ENCODE measurements around the gene GDPGP1. TPM values are rescaled to one million over a fixed set of nuclear protein-coding genes. Genes with fewer than 3 reads are reported as not detected.
"Not testable (repeated sequence)": the region's sequence is repeated elsewhere in the genome, so short reads cannot be mapped to it uniquely, and the experiment has no call there.

The GDPGP1 gene
- total and polyA plus RNA-seq, 2 donors: 2.5 to 5.0 TPM

- not testable (repeated sequence) for H3K27ac ChIP-seq (ENCODE audit: low read depth in 1 of 2, low read length in 1 of 2); H3K9me3 ChIP-seq (ENCODE audit: control insufficient read depth in 2 of 2, insufficient read depth in 1 of 2, low read length in 1 of 2); H3K4me1 ChIP-seq (ENCODE audit: control insufficient read depth in 2 of 2, insufficient read depth in 2 of 2, low read length in 2 of 2); H3K36me3 ChIP-seq (ENCODE audit: control insufficient read depth in 2 of 2, insufficient read depth in 2 of 2, low read length in 1 of 2); DNase-seq (ENCODE audit: low read depth in 6 of 9, low spot score in 9 of 9); H3K27me3 ChIP-seq (ENCODE audit: control insufficient read depth in 2 of 2, insufficient read depth in 1 of 2, low read length in 1 of 2); H3K4me3 ChIP-seq (ENCODE audit: low read length in 2 of 2)
- WGBS: 74% methylated on average over 6 of the region's 6 CpGs
Observed at GRCh38 chr15:90281637-90282036, 47.6 kb downstream of the GDPGP1 start.

DNA sequence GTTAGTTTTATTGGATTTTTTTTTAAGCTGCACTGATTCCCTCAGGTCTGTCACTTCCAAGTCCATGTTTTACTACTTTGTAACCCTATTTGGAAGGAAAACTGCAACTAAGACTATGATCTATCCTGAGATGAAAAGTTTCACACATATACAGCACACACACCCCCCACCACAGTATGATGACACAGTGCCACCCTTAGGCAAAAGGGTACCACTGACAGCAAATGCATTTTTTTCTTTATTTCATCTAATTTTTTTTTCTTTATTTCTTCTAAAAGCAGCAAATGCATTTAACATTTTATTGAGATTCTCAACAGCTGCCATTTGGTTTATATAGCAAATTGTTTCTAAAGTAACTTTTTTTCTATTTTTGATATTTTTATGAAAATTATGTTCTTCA is 52.7 kb downstream of the GDPGP1 start:
- H3K4me3 ChIP-seq (ENCODE audit: low read length in 2 of 2): no peak overlapping the region
- peaks cover 0 to 2% of the 10 kb centered on the region in 2 donors for H3K9me3 ChIP-seq (ENCODE audit: control insufficient read depth in 2 of 2, insufficient read depth in 1 of 2, low read length in 1 of 2)
- no peaks in the 10 kb centered on the region for H3K27me3 ChIP-seq (ENCODE audit: control insufficient read depth in 2 of 2, insufficient read depth in 1 of 2, low read length in 1 of 2)
- no peak overlapping the region for H3K27ac ChIP-seq (ENCODE audit: low read depth in 1 of 2, low read length in 1 of 2)
- peaks cover 0 to 6% of the 10 kb centered on the region in 2 donors for H3K4me1 ChIP-seq (ENCODE audit: control insufficient read depth in 2 of 2, insufficient read depth in 2 of 2, low read length in 2 of 2)
- peak in 5 of 9 donors; percentile 36 to 72 (median 49) for DNase-seq (ENCODE audit: low read depth in 6 of 9, low spot score in 9 of 9)
- H3K36me3 ChIP-seq (ENCODE audit: control insufficient read depth in 2 of 2, insufficient read depth in 2 of 2, low read length in 1 of 2): no peaks in the 10 kb centered on the region

DNA sequence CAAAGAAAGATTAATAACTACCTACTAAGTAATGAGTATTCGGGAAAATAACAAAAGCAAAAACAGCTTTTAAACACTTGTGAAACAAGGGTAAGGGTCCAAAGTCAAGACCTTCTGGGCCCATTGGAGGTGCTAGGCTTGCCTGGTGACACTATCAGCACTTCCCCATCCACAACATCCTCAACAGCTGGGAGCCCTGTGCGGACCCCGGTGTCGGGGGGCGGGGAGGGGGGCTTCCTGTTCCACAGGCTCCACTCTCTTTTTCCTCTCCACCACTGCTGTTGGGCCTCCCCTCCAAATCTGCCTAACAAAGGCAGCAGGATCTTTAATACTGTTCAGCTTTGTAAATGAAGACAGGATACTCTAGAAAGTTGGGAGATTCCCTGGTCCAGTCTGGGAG is 53.1 kb downstream of the GDPGP1 start:
- Histone ChIP-seq H3K9me3 (ENCODE audit: control insufficient read depth in 2 of 2, insufficient read depth in 1 of 2, low read length in 1 of 2) (peaks cover 0 to 5% of the 10 kb centered on the region in 2 donors), H3K27ac (ENCODE audit: low read depth in 1 of 2, low read length in 1 of 2) (peak overlapping the region in 1 of 2 donors; percentile 41), H3K36me3 (ENCODE audit: control insufficient read depth in 2 of 2, insufficient read depth in 2 of 2, low read length in 1 of 2) (no peaks in the 10 kb centered on the region), H3K27me3 (ENCODE audit: control insufficient read depth in 2 of 2, insufficient read depth in 1 of 2, low read length in 1 of 2) (no peaks in the 10 kb centered on the region), H3K4me3 (ENCODE audit: low read length in 2 of 2) (no peak overlapping the region), H3K4me1 (ENCODE audit: control insufficient read depth in 2 of 2, insufficient read depth in 2 of 2, low read length in 2 of 2) (peaks cover 0 to 10% of the 10 kb centered on the region in 2 donors)
- WGBS: 15% methylated on average over 5 of the region's 5 CpGs
- peak in 1 of 9 donors; percentile 35 for DNase-seq (ENCODE audit: low read depth in 6 of 9, low spot score in 9 of 9)

DNA sequence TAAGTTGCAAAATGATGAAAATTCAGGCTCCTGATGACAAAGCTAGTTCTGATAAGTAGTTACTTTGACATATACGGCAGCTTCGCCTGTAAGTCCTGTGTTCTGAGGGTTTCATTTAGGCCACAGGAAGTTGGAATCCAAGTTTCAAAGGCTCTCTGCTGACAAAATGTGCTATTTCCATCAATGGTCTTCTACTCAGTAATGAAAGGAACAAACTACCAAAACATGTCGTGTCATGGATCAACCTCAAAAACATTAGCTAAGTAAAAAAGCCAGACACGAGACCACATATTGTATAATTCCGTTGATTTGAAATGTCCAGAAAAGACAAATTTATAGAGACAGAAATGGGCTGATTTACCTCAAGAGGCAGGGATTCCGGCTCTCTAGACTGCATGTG is 53.9 kb downstream of the GDPGP1 start:
- WGBS: 86% methylated on average over 6 of the region's 6 CpGs
- Histone ChIP-seq H3K4me3 (ENCODE audit: low read length in 2 of 2) (no peak overlapping the region), H3K36me3 (ENCODE audit: control insufficient read depth in 2 of 2, insufficient read depth in 2 of 2, low read length in 1 of 2) (no peaks in the 10 kb centered on the region), H3K27me3 (ENCODE audit: control insufficient read depth in 2 of 2, insufficient read depth in 1 of 2, low read length in 1 of 2) (no peaks in the 10 kb centered on the region), H3K4me1 (ENCODE audit: control insufficient read depth in 2 of 2, insufficient read depth in 2 of 2, low read length in 2 of 2) (peaks cover 0 to 10% of the 10 kb centered on the region in 2 donors), H3K27ac (ENCODE audit: low read depth in 1 of 2, low read length in 1 of 2) (no peak overlapping the region), H3K9me3 (ENCODE audit: control insufficient read depth in 2 of 2, insufficient read depth in 1 of 2, low read length in 1 of 2) (peaks cover 0 to 5% of the 10 kb centered on the region in 2 donors)
- no peak for DNase-seq (ENCODE audit: low read depth in 6 of 9, low spot score in 9 of 9)

GRCh38 chr15:90291679-90292356 is 57.8 kb downstream of the GDPGP1 start:
- WGBS: 90% methylated on average over 16 of the region's 16 CpGs
- Histone ChIP-seq H3K4me1 (ENCODE audit: control insufficient read depth in 2 of 2, insufficient read depth in 2 of 2, low read length in 2 of 2) (peaks cover 0 to 13% of the 10 kb centered on the region in 2 donors), H3K27ac (ENCODE audit: low read depth in 1 of 2, low read length in 1 of 2) (no peak overlapping the region), H3K4me3 (ENCODE audit: low read length in 2 of 2) (no peak overlapping the region), H3K9me3 (ENCODE audit: control insufficient read depth in 2 of 2, insufficient read depth in 1 of 2, low read length in 1 of 2) (peaks cover 0 to 5% of the 10 kb centered on the region in 2 donors), H3K27me3 (ENCODE audit: control insufficient read depth in 2 of 2, insufficient read depth in 1 of 2, low read length in 1 of 2) (no peaks in the 10 kb centered on the region), H3K36me3 (ENCODE audit: control insufficient read depth in 2 of 2, insufficient read depth in 2 of 2, low read length in 1 of 2) (no peaks in the 10 kb centered on the region)
- peak in 1 of 9 donors; percentile 36 for DNase-seq (ENCODE audit: low read depth in 6 of 9, low spot score in 9 of 9)

DNA sequence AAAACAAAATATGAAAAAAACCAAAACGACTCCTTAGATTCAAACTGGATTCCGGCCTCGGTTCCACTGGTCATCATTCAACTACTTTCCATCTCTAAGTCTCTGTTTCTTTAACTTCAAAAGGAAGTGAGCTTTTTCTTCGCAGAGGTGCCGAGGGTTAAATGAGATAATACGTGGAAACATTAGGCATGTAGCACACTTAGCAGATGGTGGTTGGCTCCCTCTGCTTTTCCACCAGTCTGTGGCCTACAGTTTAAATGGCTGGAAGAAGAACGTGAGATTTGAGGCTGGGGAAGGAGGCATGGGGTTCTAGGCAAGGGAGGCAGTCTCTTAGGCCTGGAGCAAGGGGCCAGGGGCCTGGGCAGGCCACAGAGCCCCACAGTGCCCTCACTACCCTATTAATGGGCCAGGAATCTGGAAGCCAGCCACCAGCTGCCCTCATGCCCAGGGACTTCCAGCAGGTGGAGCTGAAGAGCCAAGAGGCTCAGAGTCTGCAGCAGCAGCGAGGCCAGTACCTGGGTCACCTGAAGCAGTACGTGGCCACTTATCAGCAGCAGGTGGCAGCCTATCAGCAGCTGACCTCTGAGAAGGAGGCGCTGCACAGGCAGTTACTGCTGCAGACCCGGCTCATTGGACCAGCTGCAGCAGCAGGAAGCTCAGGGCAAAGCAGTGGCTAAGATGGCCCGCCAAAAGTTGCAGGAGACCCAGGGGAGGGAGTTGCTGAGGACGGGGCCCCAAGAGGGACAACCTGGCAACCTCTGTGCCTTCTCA is 59.2 kb downstream of the GDPGP1 start:
- H3K4me3 ChIP-seq (ENCODE audit: low read length in 2 of 2); H3K27ac ChIP-seq (ENCODE audit: low read depth in 1 of 2, low read length in 1 of 2): not testable (repeated sequence)
- 57% methylated on average over 13 of the region's 13 CpGs for WGBS

GRCh38 chr15:90294159-90294558 is 60.1 kb downstream of the GDPGP1 start:
- no peak for DNase-seq (ENCODE audit: low read depth in 6 of 9, low spot score in 9 of 9)
- H3K27me3 ChIP-seq (ENCODE audit: control insufficient read depth in 2 of 2, insufficient read depth in 1 of 2, low read length in 1 of 2): no peaks in the 10 kb centered on the region
- no peaks in the 10 kb centered on the region for H3K36me3 ChIP-seq (ENCODE audit: control insufficient read depth in 2 of 2, insufficient read depth in 2 of 2, low read length in 1 of 2)
- peaks cover 0 to 7% of the 10 kb centered on the region in 2 donors for H3K4me1 ChIP-seq (ENCODE audit: control insufficient read depth in 2 of 2, insufficient read depth in 2 of 2, low read length in 2 of 2)
- no peak overlapping the region for H3K4me3 ChIP-seq (ENCODE audit: low read length in 2 of 2)
- 94% methylated on average over 6 of the region's 6 CpGs for WGBS
- peaks cover 0 to 5% of the 10 kb centered on the region in 2 donors for H3K9me3 ChIP-seq (ENCODE audit: control insufficient read depth in 2 of 2, insufficient read depth in 1 of 2, low read length in 1 of 2)
- no peak overlapping the region for H3K27ac ChIP-seq (ENCODE audit: low read depth in 1 of 2, low read length in 1 of 2)

More for the DNA sequence above, 59.2 kb downstream of the GDPGP1 start:
- not testable (repeated sequence) for H3K9me3 ChIP-seq (ENCODE audit: control insufficient read depth in 2 of 2, insufficient read depth in 1 of 2, low read length in 1 of 2); H3K36me3 ChIP-seq (ENCODE audit: control insufficient read depth in 2 of 2, insufficient read depth in 2 of 2, low read length in 1 of 2); H3K4me1 ChIP-seq (ENCODE audit: control insufficient read depth in 2 of 2, insufficient read depth in 2 of 2, low read length in 2 of 2); H3K27me3 ChIP-seq (ENCODE audit: control insufficient read depth in 2 of 2, insufficient read depth in 1 of 2, low read length in 1 of 2)
- DNase-seq (ENCODE audit: low read depth in 6 of 9, low spot score in 9 of 9): peak in 7 of 9 donors; percentile 40 to 74 (median 52)

- peaks cover 0 to 5% of the 10 kb centered on the region in 2 donors for H3K9me3 ChIP-seq (ENCODE audit: control insufficient read depth in 2 of 2, insufficient read depth in 1 of 2, low read length in 1 of 2)
- 95% methylated on average over 16 of the region's 16 CpGs for WGBS
- DNase-seq (ENCODE audit: low read depth in 6 of 9, low spot score in 9 of 9): no peak
Observed at GRCh38 chr15:90294601-90295269, 60.7 kb downstream of the GDPGP1 start.

GRCh38 chr15:90295270-90295648 is 61.2 kb downstream of the GDPGP1 start:
- Histone ChIP-seq H3K4me1 (ENCODE audit: control insufficient read depth in 2 of 2, insufficient read depth in 2 of 2, low read length in 2 of 2) (peaks cover 0 to 7% of the 10 kb centered on the region in 2 donors), H3K4me3 (ENCODE audit: low read length in 2 of 2) (no peak overlapping the region), H3K36me3 (ENCODE audit: control insufficient read depth in 2 of 2, insufficient read depth in 2 of 2, low read length in 1 of 2) (no peaks in the 10 kb centered on the region), H3K9me3 (ENCODE audit: control insufficient read depth in 2 of 2, insufficient read depth in 1 of 2, low read length in 1 of 2) (peaks cover 0 to 5% of the 10 kb centered on the region in 2 donors), H3K27me3 (ENCODE audit: control insufficient read depth in 2 of 2, insufficient read depth in 1 of 2, low read length in 1 of 2) (no peaks in the 10 kb centered on the region), H3K27ac (ENCODE audit: low read depth in 1 of 2, low read length in 1 of 2) (no peak overlapping the region)
- DNase-seq (ENCODE audit: low read depth in 6 of 9, low spot score in 9 of 9): no peak
- 60% methylated on average over 10 of the region's 10 CpGs for WGBS

More at GRCh38 chr15:90294601-90295269, 60.7 kb downstream of the GDPGP1 start:
- Histone ChIP-seq H3K4me1 (ENCODE audit: control insufficient read depth in 2 of 2, insufficient read depth in 2 of 2, low read length in 2 of 2) (peaks cover 0 to 7% of the 10 kb centered on the region in 2 donors), H3K36me3 (ENCODE audit: control insufficient read depth in 2 of 2, insufficient read depth in 2 of 2, low read length in 1 of 2) (no peaks in the 10 kb centered on the region), H3K27ac (ENCODE audit: low read depth in 1 of 2, low read length in 1 of 2) (no peak overlapping the region), H3K27me3 (ENCODE audit: control insufficient read depth in 2 of 2, insufficient read depth in 1 of 2, low read length in 1 of 2) (no peaks in the 10 kb centered on the region), H3K4me3 (ENCODE audit: low read length in 2 of 2) (no peak overlapping the region)

All from thymus (tissue), 11 donors.